IMR-90 (cell line): ENCODE results near the gene CHPT1. TPM values are rescaled to one million over a fixed set of nuclear protein-coding genes. Genes with fewer than 3 reads are reported as not detected.

ENCODE experiments used
- ATAC-seq: fragments of 200-7000 bp; cut with Tn5 transposase; 2 replicates; pipeline ENCODE4 v1.9.1; 2020; ENCODE audit warnings: low read depth, mild to moderate bottlenecking, moderate library complexity
- BruUV-seq: library from RNA; stranded (reverse); fragments of 400-500 nt; replicated peaks from 2 replicates; lab custom pipeline; 2021; lab: Mats Ljungman, UMichigan
- CTCF ChIA-PET: fragments of 300-600 bp; formaldehyde crosslinking; extraction: SDS; loops from one replicate; lab custom pipeline; 2021; ENCODE audit warnings: antibody characterized with exemption; lab: Yijun Ruan, JAX
- POLR2A ChIA-PET: fragments of 300-600 bp; sonication (Branson Sonifier 250); formaldehyde crosslinking; loops from one replicate; lab custom pipeline; 2022; ENCODE audit warnings: antibody characterized with exemption; ENCODE audit not compliant: unreplicated experiment; lab: Charles Lee
- DNase-seq: peaks from one replicate; pipeline ENCODE4 v3.0.0; 2013
- H2AFZ ChIP-seq: replicated peaks from 2 replicates; pipeline ENCODE3; 2013; ENCODE audit warnings: low read length, mild to moderate bottlenecking; ENCODE audit not compliant: poor library complexity
- H2AK5ac ChIP-seq: 2 replicates; pipeline ENCODE4 v1.6.1; 2013; ENCODE audit warnings: low read depth, low read length, inconsistent platforms
- H2AK9ac ChIP-seq: replicated peaks from 2 replicates; pipeline ENCODE3; 2013; ENCODE audit warnings: mild to moderate bottlenecking, low read depth, low read length, moderate library complexity; ENCODE audit not compliant: poor library complexity
- H2BK120ac ChIP-seq: 2 replicates; pipeline ENCODE4 v1.6.1; 2013; ENCODE audit warnings: low read depth, low read length, inconsistent platforms
- H2BK15ac ChIP-seq: 3 replicates; pipeline ENCODE4 v1.6.1; 2013; ENCODE audit warnings: low read depth, low read length, inconsistent platforms
- H2BK20ac ChIP-seq: 2 replicates; pipeline ENCODE4 v1.6.1; 2013; ENCODE audit warnings: low read depth, mild to moderate bottlenecking, inconsistent platforms, low read length, moderate library complexity
- H2BK5ac ChIP-seq: 2 replicates; pipeline ENCODE4 v1.6.1; 2013; ENCODE audit warnings: mild to moderate bottlenecking, low read depth, low read length, inconsistent platforms; ENCODE audit not compliant: poor library complexity, severe bottlenecking
- H3K14ac ChIP-seq: replicated peaks from 2 replicates; pipeline ENCODE4 v1.6.1; 2013; ENCODE audit warnings: low read depth, low read length, inconsistent platforms
- H3K18ac ChIP-seq: 2 replicates; pipeline ENCODE4 v1.6.1; 2013; ENCODE audit warnings: low read depth, low read length, control low read depth
- H3K23ac ChIP-seq: 2 replicates; pipeline ENCODE4 v1.6.1; 2013; ENCODE audit warnings: low read depth, low read length, inconsistent platforms
- H3K27ac ChIP-seq: 2 replicates; pipeline ENCODE4 v1.5.1; 2013; ENCODE audit warnings: mild to moderate bottlenecking, control low read depth, low read length; ENCODE audit not compliant: insufficient read depth
- H3K27me3 ChIP-seq: 2 replicates; pipeline ENCODE4 v1.6.1; 2013; ENCODE audit warnings: low read length; ENCODE audit not compliant: control insufficient read depth, insufficient read depth
- H3K36me3 ChIP-seq: 2 replicates; pipeline ENCODE4 v1.6.1; 2013; ENCODE audit warnings: low read length, mixed read lengths; ENCODE audit not compliant: control insufficient read depth, insufficient read depth
- H3K4ac ChIP-seq: 2 replicates; pipeline ENCODE4 v1.6.1; 2013; ENCODE audit warnings: low read depth, low read length, inconsistent platforms
- H3K4me1 ChIP-seq: 2 replicates; pipeline ENCODE4 v1.6.1; 2013; ENCODE audit warnings: low read length, mixed read lengths; ENCODE audit not compliant: control insufficient read depth, insufficient read depth
- H3K4me2 ChIP-seq: 2 replicates; pipeline ENCODE4 v1.6.1; 2013; ENCODE audit warnings: low read depth, mild to moderate bottlenecking, control low read depth, low read length, moderate library complexity
- H3K4me3 ChIP-seq: 2 replicates; pipeline ENCODE4 v1.5.1; 2013; ENCODE audit warnings: low read depth, mild to moderate bottlenecking, control low read depth, low read length, moderate library complexity; ENCODE audit not compliant: insufficient read depth
- H3K56ac ChIP-seq: 2 replicates; pipeline ENCODE4 v1.6.1; 2013; ENCODE audit warnings: low read length, inconsistent platforms; ENCODE audit not compliant: insufficient read depth; ENCODE audit errors: extremely low read depth
- H3K79me1 ChIP-seq, 2 experiments: 2 replicates each; pipeline ENCODE4 v1.6.1; 2013; ENCODE audit warnings: low read length in 2 of 2, inconsistent platforms in 1 of 2, low read depth in 1 of 2
- H3K9ac ChIP-seq: 2 replicates; pipeline ENCODE4 v1.6.1; 2013; ENCODE audit warnings: low read depth, low read length, control low read depth
- H3K9me1 ChIP-seq: 2 replicates; pipeline ENCODE4 v1.6.1; 2013; ENCODE audit warnings: low read length, inconsistent platforms; ENCODE audit not compliant: insufficient read depth
- H3K9me3 ChIP-seq: 2 replicates; pipeline ENCODE4 v1.6.1; 2013; ENCODE audit warnings: low read length; ENCODE audit not compliant: control insufficient read depth, insufficient read depth
- H4K20me1 ChIP-seq: 2 replicates; pipeline ENCODE4 v1.6.1; 2013; ENCODE audit warnings: low read length, inconsistent platforms; ENCODE audit not compliant: insufficient read depth
- H4K5ac ChIP-seq: 2 replicates; pipeline ENCODE4 v1.6.1; 2013; ENCODE audit warnings: mild to moderate bottlenecking, low read depth, low read length, control low read depth
- H4K8ac ChIP-seq, 2 experiments: 2 replicates each; pipeline ENCODE4 v1.6.1; 2013; ENCODE audit warnings: low read depth in 2 of 2, low read length in 2 of 2, control low read depth in 1 of 2, inconsistent platforms in 1 of 2
- H4K91ac ChIP-seq: 2 replicates; pipeline ENCODE4 v1.6.1; 2013; ENCODE audit warnings: low read depth, low read length, inconsistent platforms; ENCODE audit not compliant: insufficient read depth
- CTCF ChIP-seq: conservative IDR thresholded peaks from 2 replicates; pipeline ENCODE4 v1.5.1; 2012; ENCODE audit warnings: mild to moderate bottlenecking, low read depth, low read length, improper control_type of control experiment
- MAFK ChIP-seq: IDR thresholded peaks from 2 replicates; pipeline ENCODE4 v1.6.1; 2012; ENCODE audit warnings: low read depth, low read length, improper control_type of control experiment
- NFE2L2 ChIP-seq: fragments of 150-350 bp; IDR thresholded peaks from 2 replicates; pipeline ENCODE4 v1.6.1; 2016; ENCODE audit warnings: low read depth, mild to moderate bottlenecking, low read length
- SMC3 ChIP-seq: fragments of 150-350 bp; IDR thresholded peaks from 2 replicates; pipeline ENCODE4 v1.6.1; 2016; ENCODE audit warnings: low read depth, mild to moderate bottlenecking, antibody characterized with exemption, low read length, moderate library complexity
- WGBS, 2 experiments: methylation state at CpG; one replicate each; pipeline versions ENCODE4 v1.1.5 to v1.1.7; 2013; ENCODE audit warnings: missing lambda C conversion rate in 2 of 2; ENCODE audit not compliant: insufficient read length in 1 of 2; ENCODE audit errors: extremely low coverage in 2 of 2; 5-methylcytosine and 5-hydroxymethylcytosine counted together
- dilution Hi-C: fragments of 300-500 bp; cut with HindIII; formaldehyde crosslinking; loops from one replicate; pipeline ENCODE4 v1.14.3; 2018; ENCODE audit warnings: low sequenced_read_pairs; ENCODE audit not compliant: unreplicated experiment
- in situ Hi-C: fragments of 300-500 bp; cut with MboI; formaldehyde crosslinking; loops from 3 replicates; pipeline ENCODE4 v1.14.3; 2019; ENCODE audit warnings: low sequenced_read_pairs, inconsistent platforms, mixed read lengths
- intact Hi-C: fragments of 100-400 bp; cut with micrococcal nuclease; formaldehyde crosslinking; loops from 2 replicates; pipeline ENCODE4 v1.10.0; 2022
- polyA plus RNA-seq, 3 experiments: library from polyadenylated mRNA; depleted of rRNA; stranded (reverse); fragments of >200 nt; gene quantifications; 2 replicates each; pipeline ENCODE4 v1.2.3, GENCODE V29; 2012; ENCODE audit warnings: low replicate concordance in 1 of 3
- total RNA-seq: library from RNA; depleted of rRNA; stranded (reverse); fragments of >200 nt; gene quantifications from 2 replicates; pipeline ENCODE4 v1.2.3, GENCODE V29; 2012

CHPT1 gene
- total and polyA plus RNA-seq, 2 of the 4 experiments (the other 2 are of a cell fraction) = 8.1 to 11.7 TPM

GRCh38 chr12:101706403-101706802, 9.0 kb downstream of the CHPT1 start:
- POLR2A ChIA-PET = no interaction called here
- no CpG with 5 or more reads among the region's 1 CpG for WGBS, 2 experiments

More at GRCh38 chr12:101706403-101706802, 9.0 kb downstream of the CHPT1 start:
- no peak overlapping the region for H3K56ac ChIP-seq
- H2BK5ac ChIP-seq = no peak overlapping the region
- no peaks in the 10 kb centered on the region for H3K36me3 ChIP-seq
- no peaks in the 10 kb centered on the region for H3K9me3 ChIP-seq
- no peak overlapping the region for H2AFZ ChIP-seq
- no peaks in the 10 kb centered on the region for H3K27me3 ChIP-seq
- no peak overlapping the region for H2BK20ac ChIP-seq
- H3K9me1 ChIP-seq = no peaks in the 10 kb centered on the region
- no peak overlapping the region for H2AK9ac ChIP-seq
- ATAC-seq = no peak
- CTCF ChIA-PET = interaction anchor here (1.0 kb wide), 1 partner anchor 16 kb away, joined by 3 read pairs; no protein-coding TSS in a partner anchor
- DNase-seq = no peak
- H3K4me1 ChIP-seq = no peaks in the 10 kb centered on the region
- no peak overlapping the region for H3K27ac ChIP-seq
- no peak overlapping the region for H2BK120ac ChIP-seq
- dilution Hi-C loops = no loop called here
- peaks cover 11 to 25% of the 10 kb centered on the region in 2 experiments; a peak in 3 of 4 replicates for H3K79me1 ChIP-seq
- H4K20me1 ChIP-seq = peaks cover 4% of the 10 kb centered on the region; the same call in 1 of the 2 replicates
- no peak overlapping the region for H4K8ac ChIP-seq
- H2AK5ac ChIP-seq = no peak overlapping the region
- no peak overlapping the region for H3K4me2 ChIP-seq
- BruUV-seq = no TSS peak
- H3K23ac ChIP-seq = no peak overlapping the region
- in situ Hi-C loops = no loop called here
- no peak overlapping the region for H3K4ac ChIP-seq
- no peak overlapping the region for H4K91ac ChIP-seq
- no peak overlapping the region for H3K4me3 ChIP-seq
- H3K14ac ChIP-seq = no peak overlapping the region
- no peak overlapping the region for H3K18ac ChIP-seq
- no peak overlapping the region for H4K5ac ChIP-seq
- H2BK15ac ChIP-seq = no peak overlapping the region
- no peak overlapping the region for H3K9ac ChIP-seq
- intact Hi-C loops = no loop called here
- no peak for TF ChIP-seq CTCF
- TF ChIP-seq SMC3 = no peak
- TF ChIP-seq MAFK = no peak
- TF ChIP-seq NFE2L2 = no peak
